T-helper 1 cell treated with Interleukin-12 subunit alpha and Interleukin-12 subunit beta and Interleukin-4 antibody, amounts not matched to agents 30 μg/mL and 1 μg/mL, for 36 hours (primary cell): ENCODE measurements around the gene CDKN2A.

Experiments
- H3K27ac Mint-ChIP-seq: one replicate; pipeline ENCODE4 v1.8.0; 2021; ENCODE audit warnings: mild to moderate bottlenecking, mixed read lengths
- H3K27me3 Mint-ChIP-seq: one replicate; pipeline ENCODE4 v1.8.0; 2021; ENCODE audit warnings: low read depth, mixed read lengths
- H3K36me3 Mint-ChIP-seq: one replicate; pipeline ENCODE4 v1.8.0; 2021; ENCODE audit warnings: low read depth, mixed read lengths
- H3K4me1 Mint-ChIP-seq: one replicate; pipeline ENCODE4 v1.8.0; 2021; ENCODE audit warnings: low read depth, mixed read lengths
- H3K4me3 Mint-ChIP-seq: one replicate; pipeline ENCODE4 v1.8.0; 2021; ENCODE audit warnings: mild to moderate bottlenecking, moderate library complexity, mixed read lengths
- H3K9me3 Mint-ChIP-seq: one replicate; pipeline ENCODE4 v1.8.0; 2021; ENCODE audit warnings: mixed read lengths

The CDKN2A gene

GRCh38 chr9:21993893-21994555 lies at the start of gene CDKN2A:
CDKN2A (minus strand) TSS chr9:21994392.
- peak within 1 kb of the TSS; percentile 99 for H3K4me3 Mint-ChIP-seq
- H3K27ac Mint-ChIP-seq, result peak within 1 kb of the TSS; percentile 99
- H3K4me1 Mint-ChIP-seq, result peaks cover 27% of the 10 kb centered on the region
- H3K27me3 Mint-ChIP-seq, result peaks cover 49% of the 10 kb centered on the region
- H3K36me3 Mint-ChIP-seq, result peaks cover 25% of the 10 kb centered on the region
- H3K9me3 Mint-ChIP-seq, result no peaks in the 10 kb centered on the region

GRCh38 chr9:22043928-22044327 lies 49.7 kb upstream of the CDKN2A start:
- Mint-ChIP-seq H3K27ac (no peak overlapping the region), H3K27me3 (peaks cover 77% of the 10 kb centered on the region), H3K4me3 (no peak overlapping the region), H3K9me3 (no peaks in the 10 kb centered on the region), H3K36me3 (peaks cover 7% of the 10 kb centered on the region), H3K4me1 (peaks cover 45% of the 10 kb centered on the region)

GRCh38 chr9:22041775-22042174 lies 47.6 kb upstream of the CDKN2A start:
- peaks cover 40% of the 10 kb centered on the region for H3K4me1 Mint-ChIP-seq
- H3K9me3 Mint-ChIP-seq, result no peaks in the 10 kb centered on the region
- H3K27me3 Mint-ChIP-seq, result peaks cover 65% of the 10 kb centered on the region
- H3K36me3 Mint-ChIP-seq, result no peaks in the 10 kb centered on the region
- H3K4me3 Mint-ChIP-seq, result no peak overlapping the region
- H3K27ac Mint-ChIP-seq, result no peak overlapping the region

GRCh38 chr9:22041344-22041743 lies 47.2 kb upstream of the CDKN2A start:
- Mint-ChIP-seq H3K4me1 (peaks cover 36% of the 10 kb centered on the region), H3K27ac (no peak overlapping the region), H3K9me3 (no peaks in the 10 kb centered on the region), H3K27me3 (peaks cover 61% of the 10 kb centered on the region), H3K4me3 (no peak overlapping the region), H3K36me3 (no peaks in the 10 kb centered on the region)

GRCh38 chr9:22040760-22041159 lies 46.6 kb upstream of the CDKN2A start:
- Mint-ChIP-seq H3K4me3 (peak overlapping the region; percentile 43), H3K4me1 (peaks cover 35% of the 10 kb centered on the region)

GRCh38 chr9:22039258-22039657 lies 45.1 kb upstream of the CDKN2A start:
- Mint-ChIP-seq H3K9me3 (no peaks in the 10 kb centered on the region), H3K36me3 (no peaks in the 10 kb centered on the region), H3K27ac (no peak overlapping the region), H3K27me3 (peaks cover 50% of the 10 kb centered on the region), H3K4me1 (peaks cover 31% of the 10 kb centered on the region), H3K4me3 (no peak overlapping the region)

More at GRCh38 chr9:22040760-22041159, 46.6 kb upstream of the CDKN2A start:
- Mint-ChIP-seq H3K27ac (peak overlapping the region; percentile 23), H3K36me3 (no peaks in the 10 kb centered on the region), H3K27me3 (peaks cover 58% of the 10 kb centered on the region), H3K9me3 (no peaks in the 10 kb centered on the region)

GRCh38 chr9:22037954-22038690 lies 43.9 kb upstream of the CDKN2A start:
- peaks cover 31% of the 10 kb centered on the region for H3K4me1 Mint-ChIP-seq
- H3K9me3 Mint-ChIP-seq, result no peaks in the 10 kb centered on the region
- H3K27me3 Mint-ChIP-seq, result peaks cover 45% of the 10 kb centered on the region
- H3K27ac Mint-ChIP-seq, result no peak overlapping the region
- no peak overlapping the region for H3K4me3 Mint-ChIP-seq
- peaks cover 2% of the 10 kb centered on the region for H3K36me3 Mint-ChIP-seq

- peaks cover 2% of the 10 kb centered on the region for H3K36me3 Mint-ChIP-seq
- peak overlapping the region; percentile 22 for H3K27ac Mint-ChIP-seq
- peaks cover 31% of the 10 kb centered on the region for H3K4me1 Mint-ChIP-seq
- H3K4me3 Mint-ChIP-seq, result no peak overlapping the region
- no peaks in the 10 kb centered on the region for H3K9me3 Mint-ChIP-seq
- peaks cover 40% of the 10 kb centered on the region for H3K27me3 Mint-ChIP-seq
These were observed 42.9 kb upstream of the CDKN2A start for GRCh38 chr9:22036866-22037626.

GRCh38 chr9:22035591-22036011 lies 41.4 kb upstream of the CDKN2A start:
- Mint-ChIP-seq H3K36me3 (peaks cover 2% of the 10 kb centered on the region), H3K9me3 (no peaks in the 10 kb centered on the region), H3K27ac (no peak overlapping the region), H3K4me3 (no peak overlapping the region), H3K27me3 (peaks cover 37% of the 10 kb centered on the region), H3K4me1 (peaks cover 17% of the 10 kb centered on the region)

- Mint-ChIP-seq H3K4me1 (peaks cover 16% of the 10 kb centered on the region), H3K4me3 (no peak overlapping the region), H3K27me3 (peaks cover 39% of the 10 kb centered on the region), H3K9me3 (no peaks in the 10 kb centered on the region), H3K27ac (no peak overlapping the region), H3K36me3 (peaks cover 2% of the 10 kb centered on the region)
These were observed 38.9 kb upstream of the CDKN2A start for GRCh38 chr9:22033012-22033630.

- Mint-ChIP-seq H3K4me3 (no peak overlapping the region), H3K9me3 (no peaks in the 10 kb centered on the region), H3K36me3 (peaks cover 2% of the 10 kb centered on the region), H3K27ac (no peak overlapping the region), H3K4me1 (peaks cover 16% of the 10 kb centered on the region), H3K27me3 (peaks cover 42% of the 10 kb centered on the region)
These were observed 37.6 kb upstream of the CDKN2A start for GRCh38 chr9:22031655-22032411.

GRCh38 chr9:22030101-22030598 lies 36.0 kb upstream of the CDKN2A start:
- Mint-ChIP-seq H3K4me1 (peaks cover 10% of the 10 kb centered on the region), H3K27ac (no peak overlapping the region), H3K36me3 (peaks cover 2% of the 10 kb centered on the region)

GRCh38 chr9:22029231-22029630 lies 35.0 kb upstream of the CDKN2A start:
- Mint-ChIP-seq H3K27me3 (peaks cover 51% of the 10 kb centered on the region), H3K36me3 (peaks cover 2% of the 10 kb centered on the region), H3K9me3 (no peaks in the 10 kb centered on the region), H3K4me3 (no peak overlapping the region), H3K4me1 (peaks cover 9% of the 10 kb centered on the region), H3K27ac (no peak overlapping the region)

More at GRCh38 chr9:22030101-22030598, 36.0 kb upstream of the CDKN2A start:
- Mint-ChIP-seq H3K9me3 (no peaks in the 10 kb centered on the region), H3K27me3 (peaks cover 50% of the 10 kb centered on the region), H3K4me3 (no peak overlapping the region)
